CD4-positive, alpha-beta T cell treated with Interleukin-6 at 100 ng/mL for 8 hours (primary cell): Measurements from ENCODE around the gene TIMP3.

Experiments
- DNase-seq: peaks from one replicate; pipeline ENCODE4 v3.0.0-alpha.2; 2020; ENCODE audit warnings: mixed read lengths, low spot score

Gene TIMP3

DNA sequence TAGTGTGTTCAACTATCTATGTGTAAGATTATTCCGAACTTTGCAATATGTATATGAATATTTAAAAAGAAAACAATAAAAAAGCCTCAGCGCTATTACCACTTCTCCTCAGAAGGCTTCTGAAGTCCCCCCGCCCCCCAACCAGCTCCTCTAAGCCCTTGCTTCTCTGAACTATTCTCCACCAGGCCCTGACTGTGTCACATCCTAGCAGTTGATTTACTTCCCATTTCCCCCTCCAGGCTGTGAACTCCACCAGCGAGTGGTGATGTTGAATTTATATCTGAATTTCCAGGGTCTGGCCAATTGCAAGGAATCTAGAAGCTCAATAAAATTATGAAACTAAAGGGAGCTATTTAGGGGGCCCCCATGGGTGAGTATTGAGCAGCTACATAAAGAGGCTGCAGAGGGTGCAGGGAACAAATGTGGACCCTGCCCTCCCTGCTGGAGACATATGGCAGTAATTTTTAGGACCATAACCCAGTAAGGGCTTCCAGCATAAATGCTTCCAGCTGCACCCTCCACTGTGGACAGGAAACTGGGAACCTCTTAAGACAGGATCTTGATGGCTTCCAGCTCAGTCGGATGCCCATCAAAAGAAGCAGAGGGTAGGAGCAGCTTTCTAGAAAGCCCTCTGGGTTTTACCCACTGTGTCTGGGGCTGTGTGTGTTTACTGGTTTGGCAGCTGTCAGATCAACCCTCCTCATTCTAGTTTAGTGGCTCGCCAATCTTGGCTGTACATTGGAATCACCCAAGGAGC, 81.4 kb downstream of the TIMP3 start:
- no peak for DNase-seq

DNA sequence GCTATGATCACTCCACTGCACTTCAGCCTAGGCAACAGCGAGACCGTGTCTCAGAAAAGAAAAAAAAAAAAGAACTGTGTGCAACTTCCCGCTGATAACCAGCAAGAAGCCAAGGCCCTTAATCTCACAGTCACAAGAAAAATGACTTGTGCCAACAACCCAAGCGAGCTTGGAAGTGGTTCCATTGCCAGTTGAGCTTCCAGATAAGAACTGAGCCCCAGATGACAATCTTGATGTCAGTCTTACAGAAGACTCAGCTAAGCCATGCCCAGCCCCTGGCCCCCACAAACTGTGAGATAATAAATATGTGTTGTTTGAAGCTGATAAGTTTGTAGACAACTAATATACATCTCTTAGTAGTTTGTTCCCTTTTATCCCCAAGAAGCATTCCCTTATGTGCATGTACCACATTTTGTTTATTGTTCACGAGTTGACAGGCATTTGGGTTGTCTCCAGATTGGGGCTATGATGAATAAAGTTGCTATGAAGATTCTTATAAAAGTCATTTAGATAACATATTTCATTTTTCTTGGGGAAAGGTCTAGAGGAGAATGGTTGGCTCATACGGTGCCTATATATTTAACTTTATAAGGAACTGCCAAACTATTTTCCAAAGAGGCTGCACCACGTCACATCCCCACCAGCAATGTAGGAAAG, 85.9 kb downstream of the TIMP3 start:
- no peak for DNase-seq

DNA sequence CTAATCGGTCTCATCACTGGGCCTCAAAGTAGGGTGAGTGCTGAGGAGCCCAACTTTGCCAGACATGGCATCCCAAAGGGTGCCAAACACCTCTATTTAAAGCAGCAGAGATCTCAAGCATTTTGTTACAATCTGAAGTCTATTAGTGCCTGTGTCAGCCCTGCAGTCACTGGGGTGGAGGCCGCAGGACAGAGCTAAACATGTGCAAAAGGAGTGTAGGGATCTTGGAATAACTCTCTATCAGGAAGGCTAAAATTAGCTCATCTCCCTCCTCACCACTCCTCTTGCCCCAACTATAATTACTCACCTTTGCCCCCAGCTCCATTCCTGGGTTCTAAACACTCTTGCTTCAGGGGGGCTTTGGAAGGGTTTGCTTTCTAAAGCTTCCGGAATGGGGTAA, 87.5 kb downstream of the TIMP3 start:
- DNase-seq = no peak

DNA sequence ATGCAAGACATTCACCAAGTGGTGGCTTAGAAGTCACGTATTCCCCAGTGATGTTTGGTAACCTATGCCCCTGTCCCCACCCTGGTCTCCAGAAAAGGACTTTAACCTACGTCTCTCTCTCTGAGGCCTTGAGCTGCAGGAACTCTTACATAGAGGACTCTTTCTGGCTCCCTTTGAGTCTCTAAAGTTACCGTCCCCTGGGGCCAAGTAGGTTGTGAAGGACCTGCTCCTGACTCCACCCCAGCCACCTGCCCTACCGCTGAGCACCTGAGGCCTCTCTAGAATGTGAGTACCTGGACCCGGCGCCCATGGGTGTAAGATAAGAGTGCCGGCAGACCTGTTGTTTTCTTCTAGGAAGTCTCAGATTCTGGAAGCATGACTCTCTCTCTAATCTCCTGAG, 95.4 kb downstream of the TIMP3 start:
- DNase-seq = no peak

DNA sequence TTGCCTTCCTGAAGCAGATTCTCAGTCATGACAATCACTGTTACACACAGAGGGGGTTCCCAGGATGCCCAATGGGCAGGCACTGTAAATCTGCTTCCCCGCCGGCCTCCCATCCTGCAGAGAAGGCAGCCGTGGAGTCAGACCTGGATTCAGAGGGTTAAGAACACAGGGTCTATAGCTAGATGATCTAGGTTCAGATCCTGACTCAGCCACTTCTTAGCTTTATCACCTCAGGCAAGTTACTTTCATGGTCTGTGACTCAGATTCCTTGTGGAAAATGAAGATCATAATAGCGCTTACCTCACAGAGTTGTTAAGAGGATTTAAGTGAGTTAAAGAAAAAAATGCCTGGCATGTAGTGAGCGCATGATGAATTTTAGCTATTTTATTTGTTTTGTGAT, 95.9 kb downstream of the TIMP3 start:
- no peak for DNase-seq

DNA sequence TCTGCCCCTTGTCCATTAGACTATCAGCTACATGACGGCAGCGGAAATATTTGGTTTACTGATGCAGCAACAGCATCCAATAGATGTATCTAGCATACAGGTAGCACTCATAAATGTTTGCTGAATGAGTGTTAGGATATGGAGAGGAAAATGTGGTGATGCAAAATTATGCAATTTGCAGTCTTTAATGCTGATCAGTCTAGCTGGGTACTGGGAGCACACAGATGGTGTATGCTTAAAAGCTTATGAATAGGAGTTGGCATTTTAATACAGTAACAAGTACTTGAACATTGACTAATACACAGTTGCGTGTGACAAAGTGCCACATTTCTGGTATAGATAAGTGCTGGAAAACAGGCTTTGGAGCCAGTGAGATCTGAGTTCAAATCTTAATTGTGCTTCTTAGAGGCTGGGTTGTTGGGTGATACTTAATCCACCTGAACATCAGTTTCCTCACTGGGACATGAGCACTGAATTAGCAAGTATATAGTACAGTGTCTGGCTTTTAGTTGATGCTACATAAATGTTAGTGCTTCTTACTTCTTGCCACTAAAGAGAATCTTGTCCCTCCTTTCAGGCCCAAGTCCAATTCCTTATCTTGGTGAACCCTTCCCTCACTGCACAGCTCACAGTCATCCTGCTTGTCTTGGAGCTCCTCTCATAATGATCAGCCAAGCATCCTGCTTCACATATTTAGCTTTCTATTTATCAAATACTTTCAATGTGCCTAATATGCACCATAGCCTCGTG, 99.6 kb downstream of the TIMP3 start:
- DNase-seq = no peak

DNA sequence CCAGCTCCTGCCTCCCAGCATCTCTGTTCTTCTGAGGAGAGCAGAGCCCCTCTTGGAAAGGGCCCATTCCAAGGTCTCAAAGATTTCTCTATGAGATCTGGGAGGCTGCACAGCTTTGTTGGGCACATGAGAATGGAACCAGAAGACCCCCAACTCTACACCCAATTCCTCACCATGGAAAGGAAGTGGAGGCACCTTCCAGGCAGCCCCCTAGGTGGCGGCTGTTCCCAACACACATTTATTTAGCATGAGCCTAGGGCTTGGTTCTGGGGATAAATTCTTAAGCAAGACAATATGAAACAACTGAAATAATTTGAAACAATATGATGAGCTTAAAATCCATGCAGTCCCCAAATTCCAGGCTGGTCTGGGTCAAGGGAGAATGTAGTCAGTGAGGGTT, 100.4 kb downstream of the TIMP3 start:
- no peak for DNase-seq

DNA sequence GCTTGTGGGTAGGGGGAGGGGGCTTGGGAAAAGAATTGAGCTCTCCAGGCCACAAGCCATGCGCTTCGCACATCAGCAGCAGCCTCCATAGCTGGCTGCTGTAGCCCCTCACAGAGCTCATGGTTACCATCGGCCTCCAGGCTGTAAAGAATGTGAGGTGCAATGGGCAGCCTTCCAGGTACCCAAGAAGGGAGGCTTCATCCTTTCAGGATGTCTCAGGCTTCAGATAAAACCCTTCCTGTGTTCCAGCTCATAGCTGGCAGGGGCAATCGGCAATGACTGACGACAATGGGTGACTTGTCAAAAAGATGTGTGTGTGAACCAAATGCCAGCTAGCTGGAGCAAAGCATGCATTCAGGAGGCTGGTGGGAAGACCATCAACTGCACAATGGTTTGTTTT, 102.0 kb downstream of the TIMP3 start:
- no peak for DNase-seq

DNA sequence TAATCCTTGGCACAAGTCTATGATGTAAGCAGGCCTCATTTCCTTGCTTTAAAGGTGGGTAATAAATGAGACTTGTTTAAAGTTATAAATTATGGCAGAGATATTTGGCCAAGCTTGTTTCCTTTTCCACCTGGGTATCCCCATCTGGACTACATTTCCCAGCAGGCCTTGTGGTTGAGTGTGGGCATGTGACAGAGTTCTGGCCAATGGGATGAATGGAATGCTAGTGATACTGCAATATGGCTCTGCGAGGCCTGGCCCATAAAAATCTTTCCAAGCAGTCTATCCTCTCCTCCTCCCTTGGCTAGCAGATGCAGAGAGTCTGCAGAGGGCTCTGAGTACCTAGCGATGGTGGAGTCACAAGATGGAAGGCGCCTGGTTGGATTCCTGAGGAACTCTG, 102.5 kb downstream of the TIMP3 start:
- DNase-seq = no peak

DNA sequence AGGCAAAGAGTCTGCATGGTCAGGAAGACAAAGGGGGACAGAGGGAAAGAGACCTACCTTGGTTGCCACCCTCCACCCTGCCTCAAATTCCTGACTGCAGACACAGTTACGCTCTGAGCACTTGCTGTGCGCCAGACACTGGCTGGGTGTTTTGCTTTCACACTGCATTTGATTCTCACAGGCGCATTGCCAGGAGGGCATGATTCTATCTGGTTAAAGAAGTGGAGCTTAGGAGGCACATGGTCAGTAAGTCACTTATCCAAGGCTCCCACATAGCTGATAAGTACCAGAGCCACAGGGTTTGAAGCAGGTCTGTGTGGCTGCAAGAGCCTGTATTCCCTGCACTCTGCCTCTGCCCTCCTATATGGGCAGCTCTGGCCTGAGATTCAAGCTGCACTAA, 103.9 kb downstream of the TIMP3 start:
- DNase-seq = no peak

DNA sequence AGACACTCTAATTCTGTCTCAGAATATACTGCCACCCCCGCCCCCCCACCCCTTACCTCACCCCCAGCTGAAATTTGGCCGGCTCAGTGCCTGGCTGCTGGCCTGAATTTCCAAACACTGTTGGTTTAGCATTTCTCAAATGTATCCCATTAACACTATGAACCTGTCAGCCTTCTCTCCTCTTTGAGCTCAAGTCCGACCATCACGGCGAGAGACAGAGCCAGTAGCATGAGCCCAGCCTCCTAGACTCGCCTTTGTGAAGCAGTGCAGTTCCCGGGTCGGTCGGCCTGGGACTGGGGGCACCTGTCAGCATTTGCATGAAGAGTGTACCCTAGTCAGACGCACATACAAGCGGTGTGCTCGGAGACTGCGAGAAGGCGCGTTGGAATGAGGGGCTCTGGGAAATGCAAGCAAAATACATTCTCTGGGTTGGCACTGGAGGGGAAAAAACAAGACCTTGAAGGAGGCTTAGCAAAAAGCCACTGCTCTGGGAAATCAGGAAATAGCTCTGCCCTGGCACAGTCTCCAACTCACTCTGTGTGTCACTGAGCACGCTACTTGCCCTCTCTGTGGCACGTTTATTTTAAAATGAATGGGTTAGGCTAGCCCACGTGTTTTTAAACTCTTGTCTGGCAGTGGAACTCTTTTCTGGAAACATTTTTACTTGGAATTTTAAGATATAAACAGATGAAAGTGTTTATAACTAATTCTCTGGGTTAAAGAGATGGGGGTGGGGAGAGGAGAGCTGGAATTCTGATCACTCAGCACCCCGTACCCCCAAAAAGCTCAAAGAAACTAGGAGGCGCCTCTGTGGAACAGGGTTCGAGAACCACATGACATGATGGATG, 108.3 kb downstream of the TIMP3 start:
- no peak for DNase-seq

DNA sequence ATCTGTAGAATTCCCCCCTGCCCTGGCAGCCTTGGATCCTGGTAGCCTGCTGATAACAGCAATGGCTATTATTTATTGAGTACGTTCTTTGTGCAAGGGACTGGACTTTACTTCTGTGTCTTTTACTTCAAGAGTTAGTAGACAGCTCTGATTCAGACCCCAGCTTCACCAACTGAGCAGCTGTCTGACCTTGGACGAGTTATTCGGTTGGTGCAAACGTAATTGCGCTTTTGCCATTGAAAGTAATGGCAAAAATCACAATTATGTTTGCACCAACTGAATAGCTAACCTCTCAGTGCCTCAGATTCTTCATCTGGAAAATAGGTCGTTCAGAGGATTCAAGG, 108.9 kb downstream of the TIMP3 start:
- no peak for DNase-seq

DNA sequence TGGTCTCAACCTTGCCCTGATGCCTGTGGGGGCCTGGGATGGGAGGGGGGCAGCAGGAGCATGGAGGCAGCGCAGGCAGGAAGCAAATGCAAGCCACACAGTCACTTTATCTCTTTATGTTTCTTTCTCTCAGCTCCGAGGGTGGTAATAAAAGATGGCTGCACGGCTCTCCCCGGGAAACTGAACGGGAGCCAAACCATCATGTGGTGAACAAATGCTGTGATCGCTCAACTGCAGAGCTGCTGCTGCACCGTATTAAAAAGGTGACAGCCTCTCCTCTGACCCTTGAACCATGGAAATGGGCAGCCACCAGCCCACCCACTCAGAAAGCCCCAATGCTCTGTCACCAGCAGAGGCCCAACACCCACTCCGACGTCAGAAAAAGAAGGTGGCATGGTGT, 110.0 kb downstream of the TIMP3 start:
- no peak for DNase-seq
